ENCODE data around the gene ZNF14. TPM values are rescaled to one million over a fixed set of nuclear protein-coding genes. Genes with fewer than 3 reads are reported as not detected.

Gene ZNF14
- total and polyA plus RNA-seq, 2 of the 13 experiments (the other 11 are each of a cell fraction or from before 2014, with no cell fraction given): 1.9 to 6.2 TPM

- TF ChIP-seq MNT (IDR thresholded peaks at IDR 0.05) (peak; percentile 54), TBP (CRISPR knock-in tag; IDR thresholded peaks at IDR 0.05) (peak; percentile 89; the same call in 1 of the 2 replicates), TCF7L2 (IDR thresholded peaks at IDR 0.05; ENCODE audit: low read depth, low read length) (no peak), BCL3 (CRISPR knock-in tag; IDR thresholded peaks at IDR 0.05) (no peak), THAP8 (CRISPR knock-in tag; IDR thresholded peaks at IDR 0.05; ENCODE audit: borderline replicate concordance) (no peak), CBX1 (IDR thresholded peaks at IDR 0.05; ENCODE audit: low read depth) (peak; percentile 18), DDIT3 (CRISPR knock-in tag; IDR thresholded peaks at IDR 0.05) (no peak), ZNF597 (CRISPR knock-in tag; IDR thresholded peaks at IDR 0.05) (no peak), KDM3A (CRISPR knock-in tag; IDR thresholded peaks at IDR 0.05; ENCODE audit: low read depth) (no peak; the same call in 1 of the 2 replicates), FOXA1 (IDR thresholded peaks at IDR 0.05) (no peak), FOXA1 (CRISPR knock-in tag; IDR thresholded peaks at IDR 0.05) (0 out of 2 replicates have a peak, but pooled peaks have one; percentile 14), DNMT1 (CRISPR knock-in tag; IDR thresholded peaks at IDR 0.05) (no peak), ZNF607 (CRISPR knock-in tag; IDR thresholded peaks at IDR 0.05; ENCODE audit: borderline replicate concordance) (peak; percentile 24; the same call in 1 of the 2 replicates), TSC22D2 (CRISPR knock-in tag; IDR thresholded peaks at IDR 0.05; ENCODE audit: borderline replicate concordance) (no peak), ZNF138 (CRISPR knock-in tag; IDR thresholded peaks at IDR 0.05; ENCODE audit: low read depth) (no peak), POLR2AphosphoS2 (IDR thresholded peaks at IDR 0.05; ENCODE audit: low read depth, low read length) (no peak), POGZ (CRISPR knock-in tag; IDR thresholded peaks at IDR 0.05) (peak; percentile 84), SSRP1 (CRISPR knock-in tag; IDR thresholded peaks at IDR 0.05) (no peak), ZNF557 (CRISPR knock-in tag; IDR thresholded peaks at IDR 0.05) (no peak), TRAFD1 (CRISPR knock-in tag; IDR thresholded peaks at IDR 0.05; ENCODE audit: borderline replicate concordance) (no peak), PAX8 (CRISPR knock-in tag; IDR thresholded peaks at IDR 0.05; ENCODE audit: borderline replicate concordance) (no peak), ZNF749 (CRISPR knock-in tag; IDR thresholded peaks at IDR 0.05; ENCODE audit: borderline replicate concordance) (no peak), ZNF776 (CRISPR knock-in tag; IDR thresholded peaks at IDR 0.05) (peak; percentile 31; the same call in 1 of the 2 replicates)
These were observed 43.5 kb upstream of the ZNF14 start (continued) for GRCh38 chr19:19776206-19777008.
